ENCODE results near the gene FKBP4. TPM values are rescaled to one million over a fixed set of nuclear protein-coding genes. Genes with fewer than 3 reads are reported as not detected.

Gene FKBP4
- total and polyA plus RNA-seq, 9 of the 15 experiments (the other 6 are each of a cell fraction or from before 2014, with no cell fraction given) = 16.3 to 154 (median 90.1) TPM

- TF ChIP-seq HOMEZ (CRISPR knock-in tag; IDR thresholded peaks at IDR 0.05) (no peak), SRSF9 (IDR thresholded peaks at IDR 0.05; ENCODE audit: borderline replicate concordance, low read depth, low read length) (no peak), ZNF668 (CRISPR knock-in tag; IDR thresholded peaks at IDR 0.05) (no peak), PHF8 (IDR thresholded peaks at IDR 0.05; ENCODE audit: borderline replicate concordance, low read length) (no peak), ILK (tag; IDR thresholded peaks at IDR 0.05; ENCODE audit: borderline replicate concordance, low read depth) (no peak), GTF3C2 (IDR thresholded peaks at IDR 0.05; ENCODE audit: borderline replicate concordance, extremely low read depth, insufficient read length) (no peak)
- TF ChIP-seq, protein P1, sequence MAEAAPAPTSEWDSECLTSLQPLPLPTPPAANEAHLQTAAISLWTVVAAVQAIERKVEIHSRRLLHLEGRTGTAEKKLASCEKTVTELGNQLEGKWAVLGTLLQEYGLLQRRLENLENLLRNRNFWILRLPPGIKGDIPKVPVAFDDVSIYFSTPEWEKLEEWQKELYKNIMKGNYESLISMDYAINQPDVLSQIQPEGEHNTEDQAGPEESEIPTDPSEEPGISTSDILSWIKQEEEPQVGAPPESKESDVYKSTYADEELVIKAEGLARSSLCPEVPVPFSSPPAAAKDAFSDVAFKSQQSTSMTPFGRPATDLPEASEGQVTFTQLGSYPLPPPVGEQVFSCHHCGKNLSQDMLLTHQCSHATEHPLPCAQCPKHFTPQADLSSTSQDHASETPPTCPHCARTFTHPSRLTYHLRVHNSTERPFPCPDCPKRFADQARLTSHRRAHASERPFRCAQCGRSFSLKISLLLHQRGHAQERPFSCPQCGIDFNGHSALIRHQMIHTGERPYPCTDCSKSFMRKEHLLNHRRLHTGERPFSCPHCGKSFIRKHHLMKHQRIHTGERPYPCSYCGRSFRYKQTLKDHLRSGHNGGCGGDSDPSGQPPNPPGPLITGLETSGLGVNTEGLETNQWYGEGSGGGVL (CRISPR knock-in tag; IDR thresholded peaks at IDR 0.05) = no peak
Measured at GRCh38 chr12:2751686-2752085, 43.1 kb upstream of the FKBP4 start (continued).
